ENCODE measurements around the gene ZNF248. TPM values are rescaled to one million over a fixed set of nuclear protein-coding genes. Genes with fewer than 3 reads are reported as not detected.

Gene ZNF248
- 1 to 10 TPM; 8.1 to 9.1 TPM for total RNA-seq

GRCh38 chr10:37857287-37858211 lies at the start of gene ZNF248:
Gene ZNF248 (minus strand): TSS chr10:37857610. CDS start chr10:37856310, 1,300 bp downstream.
- peaks cover 22% of the 10 kb centered on the region for H3K36me3 Mint-ChIP-seq (ENCODE audit: low read depth)
- ChIA-PET CTCF (interaction anchor here (1.1 kb wide), 1 partner anchor 119 kb away, joined by 3 read pairs; no protein-coding TSS in a partner anchor), POLR2A (interaction anchor here (1.0 to 1.1 kb wide), 4 partner anchors 118 to 238 kb away, joined by 3 to 13 read pairs (median 4); partner anchors contain the start of gene ZNF33A)
- H3K4me3 Mint-ChIP-seq, result peak within 1 kb of the TSS; percentile 78
- no peaks in the 10 kb centered on the region for H3K27me3 Mint-ChIP-seq
- H3K9me3 Mint-ChIP-seq, result peaks cover 9% of the 10 kb centered on the region
- DNase-seq, result peak; percentile 95
- peaks cover 34% of the 10 kb centered on the region for H3K4me1 Mint-ChIP-seq
- peak within 1 kb of the TSS; percentile 85 for H3K27ac Mint-ChIP-seq

GRCh38 chr10:37906382-37906781 lies 49.0 kb upstream of the ZNF248 start:
- Mint-ChIP-seq H3K9me3 (peaks cover 14% of the 10 kb centered on the region), H3K27ac (no peak overlapping the region), H3K36me3 (ENCODE audit: low read depth) (no peaks in the 10 kb centered on the region), H3K4me1 (no peaks in the 10 kb centered on the region), H3K4me3 (no peak overlapping the region), H3K27me3 (no peaks in the 10 kb centered on the region)
- ChIA-PET POLR2A (no interaction called here), CTCF (no interaction called here)
- DNase-seq, result no peak

- Mint-ChIP-seq H3K36me3 (ENCODE audit: low read depth) (peaks cover 11% of the 10 kb centered on the region), H3K27me3 (no peaks in the 10 kb centered on the region), H3K9me3 (peaks cover 26% of the 10 kb centered on the region), H3K4me1 (no peaks in the 10 kb centered on the region), H3K27ac (no peak overlapping the region), H3K4me3 (no peak overlapping the region)
- ChIA-PET POLR2A (no interaction called here), CTCF (no interaction called here)
- no peak for DNase-seq
Measured at GRCh38 chr10:37896436-37896835, 39.0 kb upstream of the ZNF248 start.

GRCh38 chr10:37895674-37896073 lies 38.3 kb upstream of the ZNF248 start:
- CTCF ChIA-PET, result no interaction called here
- no peaks in the 10 kb centered on the region for H3K27me3 Mint-ChIP-seq

GRCh38 chr10:37885850-37886249 lies 28.4 kb upstream of the ZNF248 start:
- H3K4me1 Mint-ChIP-seq, result no peaks in the 10 kb centered on the region
- H3K36me3 Mint-ChIP-seq (ENCODE audit: low read depth), result no peaks in the 10 kb centered on the region
- no peak overlapping the region for H3K4me3 Mint-ChIP-seq
- no peak overlapping the region for H3K27ac Mint-ChIP-seq
- ChIA-PET POLR2A (no interaction called here), CTCF (no interaction called here)
- DNase-seq, result no peak
- H3K9me3 Mint-ChIP-seq, result peaks cover 29% of the 10 kb centered on the region
- no peaks in the 10 kb centered on the region for H3K27me3 Mint-ChIP-seq

More at GRCh38 chr10:37895674-37896073, 38.3 kb upstream of the ZNF248 start:
- peaks cover 31% of the 10 kb centered on the region for H3K9me3 Mint-ChIP-seq
- POLR2A ChIA-PET, result no interaction called here
- no peak for DNase-seq
- peaks cover 11% of the 10 kb centered on the region for H3K36me3 Mint-ChIP-seq (ENCODE audit: low read depth)
- no peaks in the 10 kb centered on the region for H3K4me1 Mint-ChIP-seq
- no peak overlapping the region for H3K4me3 Mint-ChIP-seq
- no peak overlapping the region for H3K27ac Mint-ChIP-seq

GRCh38 chr10:37872955-37873354 lies 15.5 kb upstream of the ZNF248 start:
- POLR2A ChIA-PET, result no interaction called here
- H3K4me3 Mint-ChIP-seq, result no peak overlapping the region
- no peaks in the 10 kb centered on the region for H3K36me3 Mint-ChIP-seq (ENCODE audit: low read depth)
- H3K27me3 Mint-ChIP-seq, result no peaks in the 10 kb centered on the region
- DNase-seq, result no peak
- CTCF ChIA-PET, result no interaction called here
- no peak overlapping the region for H3K27ac Mint-ChIP-seq
- H3K4me1 Mint-ChIP-seq, result no peaks in the 10 kb centered on the region
- peaks cover 4% of the 10 kb centered on the region for H3K9me3 Mint-ChIP-seq

- no peak for DNase-seq
- no peak overlapping the region for H3K4me3 Mint-ChIP-seq
- no peaks in the 10 kb centered on the region for H3K4me1 Mint-ChIP-seq
- POLR2A ChIA-PET, result no interaction called here
- no peak overlapping the region for H3K27ac Mint-ChIP-seq
- CTCF ChIA-PET, result no interaction called here
- no peaks in the 10 kb centered on the region for H3K27me3 Mint-ChIP-seq
- peaks cover 1% of the 10 kb centered on the region for H3K9me3 Mint-ChIP-seq
- H3K36me3 Mint-ChIP-seq (ENCODE audit: low read depth), result no peaks in the 10 kb centered on the region
Measured at GRCh38 chr10:37872283-37872682, 14.9 kb upstream of the ZNF248 start.

- no peaks in the 10 kb centered on the region for H3K36me3 Mint-ChIP-seq (ENCODE audit: low read depth)
- peaks cover 2% of the 10 kb centered on the region for H3K9me3 Mint-ChIP-seq
- H3K27me3 Mint-ChIP-seq, result no peaks in the 10 kb centered on the region
- POLR2A ChIA-PET, result no interaction called here
- DNase-seq, result no peak
- CTCF ChIA-PET, result no interaction called here
- H3K4me3 Mint-ChIP-seq, result no peak overlapping the region
- H3K4me1 Mint-ChIP-seq, result no peaks in the 10 kb centered on the region
- no peak overlapping the region for H3K27ac Mint-ChIP-seq
Measured at GRCh38 chr10:37871568-37872251, 14.3 kb upstream of the ZNF248 start.

- Mint-ChIP-seq H3K4me3 (no peak overlapping the region), H3K4me1 (no peaks in the 10 kb centered on the region), H3K9me3 (peaks cover 4% of the 10 kb centered on the region), H3K27ac (no peak overlapping the region), H3K36me3 (ENCODE audit: low read depth) (no peaks in the 10 kb centered on the region), H3K27me3 (no peaks in the 10 kb centered on the region)
- ChIA-PET CTCF (no interaction called here), POLR2A (no interaction called here)
- no peak for DNase-seq
Measured at GRCh38 chr10:37871143-37871542, 13.7 kb upstream of the ZNF248 start.

GRCh38 chr10:37868796-37869195 lies 11.4 kb upstream of the ZNF248 start:
- CTCF ChIA-PET, result no interaction called here
- no peaks in the 10 kb centered on the region for H3K4me1 Mint-ChIP-seq
- H3K27ac Mint-ChIP-seq, result no peak overlapping the region
- POLR2A ChIA-PET, result no interaction called here
- DNase-seq, result no peak
- H3K9me3 Mint-ChIP-seq, result peaks cover 4% of the 10 kb centered on the region
- H3K36me3 Mint-ChIP-seq (ENCODE audit: low read depth), result no peaks in the 10 kb centered on the region
- no peaks in the 10 kb centered on the region for H3K27me3 Mint-ChIP-seq
- no peak overlapping the region for H3K4me3 Mint-ChIP-seq

- ChIA-PET POLR2A (no interaction called here), CTCF (no interaction called here)
- Mint-ChIP-seq H3K27ac (no peak overlapping the region), H3K4me3 (no peak overlapping the region), H3K27me3 (no peaks in the 10 kb centered on the region), H3K36me3 (ENCODE audit: low read depth) (peaks cover 5% of the 10 kb centered on the region), H3K4me1 (peaks cover 3% of the 10 kb centered on the region), H3K9me3 (peaks cover 11% of the 10 kb centered on the region)
- no peak for DNase-seq
Measured at GRCh38 chr10:37865957-37866803, 8.8 kb upstream of the ZNF248 start.

GRCh38 chr10:37865264-37865663 lies 7.9 kb upstream of the ZNF248 start:
- Mint-ChIP-seq H3K27me3 (no peaks in the 10 kb centered on the region), H3K27ac (no peak overlapping the region), H3K4me1 (peaks cover 5% of the 10 kb centered on the region), H3K36me3 (ENCODE audit: low read depth) (peaks cover 7% of the 10 kb centered on the region), H3K9me3 (peaks cover 13% of the 10 kb centered on the region), H3K4me3 (no peak overlapping the region)
- POLR2A ChIA-PET, result no interaction called here
- DNase-seq, result no peak
- CTCF ChIA-PET, result no interaction called here

Measured in activated CD4-positive, alpha-beta memory T cell treated with anti-CD3 and anti-CD28 coated beads, Interleukin-2, amount 10 ng/mL, durations not matched to agents 7 days and 5 days (primary cell).